ENCODE measurements around the gene BTK.
A peak's percentile ranks its signal among the peaks of the same experiment; 100 is the strongest.
"Not testable (repeated sequence)": the region's sequence is repeated elsewhere in the genome, so short reads cannot be mapped to it uniquely, and the experiment has no call there.

Gene BTK

DNA sequence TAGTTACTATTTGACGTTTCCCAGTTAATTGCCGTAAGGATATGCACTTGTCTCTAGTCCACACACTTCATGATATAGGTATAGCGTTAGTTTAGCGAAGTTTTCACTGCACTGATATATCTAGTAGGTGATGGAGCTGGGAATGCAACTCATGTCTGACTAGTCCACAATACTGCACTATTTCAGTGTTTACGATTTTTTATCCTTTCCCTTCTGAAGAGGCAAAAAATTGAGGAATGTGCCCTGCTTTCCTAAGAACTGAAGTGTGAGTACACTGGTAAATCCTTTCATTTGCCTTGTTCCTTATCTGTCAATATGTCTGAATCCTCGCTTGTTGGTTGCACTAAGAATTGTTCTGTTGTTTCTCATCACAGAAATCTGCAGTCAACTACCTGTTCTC is 5.8 kb upstream of the BTK start:
- DNase-seq, result no peak

DNA sequence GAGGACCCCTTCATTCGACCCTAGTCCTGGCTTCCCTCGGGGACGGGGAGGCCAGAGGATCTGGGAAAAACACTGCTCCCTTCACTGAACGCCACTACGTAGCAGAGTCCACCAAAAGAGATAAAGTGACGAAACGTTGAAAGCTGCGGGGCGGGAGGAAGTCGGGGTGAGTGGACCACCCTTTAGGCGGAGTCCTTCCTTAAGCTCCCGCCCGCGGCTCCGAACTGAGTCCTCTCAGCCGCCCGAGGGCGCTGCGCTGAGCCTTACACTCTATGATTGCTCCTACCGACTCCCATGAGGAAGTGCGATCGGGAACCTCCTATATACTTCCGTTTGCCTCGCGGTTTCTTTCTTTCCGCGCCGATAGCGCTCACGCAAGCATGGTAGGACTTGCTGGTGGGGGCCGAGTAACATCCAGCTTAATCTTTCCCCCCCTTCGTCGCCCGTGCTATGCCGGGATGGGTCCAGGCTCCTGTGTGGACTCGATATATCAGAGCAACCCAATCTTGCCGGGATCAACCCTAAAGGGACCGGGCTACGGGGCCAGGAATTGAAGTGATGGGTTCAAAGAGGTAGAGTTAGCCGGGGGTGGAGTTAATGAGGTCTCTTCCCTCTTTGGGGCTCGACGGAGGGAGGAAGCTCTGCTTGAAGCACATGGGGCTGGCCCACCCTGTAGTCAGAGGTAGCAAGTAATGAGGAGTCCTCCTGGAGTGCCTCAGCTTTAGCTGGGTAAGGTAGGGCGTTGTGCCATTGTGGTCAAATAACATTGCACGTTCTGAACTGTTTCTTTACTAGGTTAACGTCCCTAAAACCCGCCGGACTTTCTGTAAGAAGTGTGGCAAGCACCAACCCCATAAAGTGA is 4.9 kb upstream of the BTK start, which contains the start of gene RPL36A:
TSS of gene RPL36A (plus strand) at position 348 of the 862 bp plus-strand sequence. CDS start at position 381, 33 bp downstream.
- DNase-seq, result peak; percentile 92 to 96

DNA sequence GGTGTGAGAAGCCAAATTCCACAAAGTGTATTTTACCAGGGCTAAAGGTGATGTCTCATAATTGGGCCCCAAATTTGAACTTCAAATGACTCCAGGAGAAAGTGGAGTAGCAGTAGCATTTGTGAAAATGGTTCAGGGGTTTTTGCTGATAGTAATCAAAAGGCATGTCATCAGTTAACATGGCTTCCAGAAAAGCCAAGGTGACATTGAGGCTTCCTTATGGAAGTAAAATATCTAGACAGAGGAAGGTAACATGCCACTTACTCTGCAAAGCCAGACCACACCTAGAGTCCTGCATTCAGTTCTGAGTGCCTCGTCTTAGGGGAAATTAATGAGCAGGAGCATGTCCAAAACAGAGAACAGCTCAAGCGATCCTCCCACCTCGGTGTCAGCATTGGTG is 2.6 kb upstream of the BTK start:
- DNase-seq, result no peak

DNA sequence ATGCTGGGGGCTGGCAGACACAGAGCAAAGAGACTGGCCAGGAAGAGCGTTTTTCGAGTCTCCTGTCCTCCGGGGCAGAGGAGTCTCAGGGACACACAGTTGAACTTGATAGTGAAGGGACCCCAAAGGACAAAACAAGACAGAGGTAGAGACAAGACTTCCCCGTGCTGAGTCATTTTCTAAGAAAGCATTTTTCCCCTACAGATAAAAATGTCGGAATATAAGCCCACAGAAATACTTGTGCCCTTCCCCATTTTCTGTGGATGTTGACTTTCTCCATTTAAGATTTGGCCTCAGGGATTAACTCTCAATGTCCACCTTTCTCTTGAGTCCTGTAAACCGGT is 523 bp upstream of the BTK start:
- no peak for DNase-seq

DNA sequence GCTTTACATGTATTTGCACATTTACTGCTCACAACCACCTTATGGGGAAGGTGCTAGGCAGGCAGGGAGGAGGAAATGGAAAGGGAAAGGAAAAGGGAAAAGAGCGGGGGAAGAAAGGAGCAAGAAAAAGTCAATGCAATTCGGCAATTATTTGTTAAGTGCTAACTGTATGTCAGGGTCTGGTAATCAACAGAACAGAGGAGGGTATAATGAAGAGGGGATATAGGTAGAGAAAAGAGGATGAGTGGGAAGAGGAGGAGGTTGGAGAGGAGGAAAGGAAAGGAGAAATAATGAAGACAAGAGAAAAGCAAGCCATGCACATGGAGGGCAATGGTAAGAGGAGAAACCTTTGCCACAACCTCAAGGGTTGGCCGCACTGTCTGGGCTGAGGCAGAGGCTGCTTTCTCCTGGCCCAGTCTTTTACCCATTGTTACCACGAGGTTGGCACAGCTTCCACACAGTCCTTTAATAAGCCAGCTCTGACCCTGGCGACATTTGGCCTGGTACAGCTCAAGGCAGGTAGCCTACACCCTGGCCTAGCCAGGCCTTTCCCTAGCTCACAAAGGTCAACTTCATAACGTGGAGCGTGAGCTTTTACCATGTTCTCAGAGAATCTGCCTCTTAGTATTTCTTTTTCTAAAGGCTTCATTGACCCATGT is 836 bp downstream of the BTK start:
- no peak for DNase-seq

DNA sequence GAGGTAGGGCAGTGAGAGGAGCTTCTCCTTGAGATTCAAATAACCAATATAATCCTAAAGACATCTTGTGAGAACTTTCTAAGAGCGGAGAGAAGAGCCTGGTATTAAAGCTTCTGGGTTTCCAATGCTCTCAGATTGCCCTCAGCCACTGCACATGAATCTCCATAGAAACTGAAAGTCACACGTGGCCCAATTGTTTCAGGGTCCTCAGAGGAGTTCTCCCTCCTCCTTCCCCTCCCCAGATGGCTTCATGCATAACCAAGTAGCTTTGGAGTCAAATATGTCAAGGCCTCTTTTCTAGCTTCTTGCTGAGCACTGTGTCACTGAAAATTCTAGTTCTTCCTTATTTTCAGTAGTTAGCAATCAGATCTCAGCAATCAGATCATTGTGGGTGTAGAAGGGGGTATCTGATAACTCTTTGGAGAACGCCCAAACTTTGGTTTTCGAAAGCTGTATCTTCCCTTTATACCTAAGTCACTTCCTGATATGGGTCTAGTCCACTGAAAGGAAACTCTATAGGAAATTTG is 2.2 kb downstream of the BTK start:
- DNase-seq, result no peak

DNA sequence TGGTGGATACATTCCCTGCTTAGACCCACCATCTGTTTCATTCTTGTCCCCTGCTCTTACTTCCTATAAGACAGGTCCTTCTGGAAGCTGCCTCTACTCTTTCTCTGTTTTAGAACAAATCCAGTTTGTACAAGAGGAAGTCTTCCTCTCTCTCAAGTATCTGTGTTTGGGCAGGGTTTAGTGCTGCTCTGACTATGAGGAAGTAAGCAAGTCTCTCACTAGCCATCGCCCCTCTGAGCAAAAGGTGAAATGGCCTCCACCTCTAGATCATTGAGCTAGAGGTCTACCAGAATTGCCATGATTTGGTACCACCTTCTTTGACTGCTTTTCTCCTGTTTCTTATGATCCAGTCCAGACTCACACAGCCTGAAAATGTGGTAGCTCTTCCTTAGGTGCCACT is 8.4 kb downstream of the BTK start:
- no peak for DNase-seq

DNA sequence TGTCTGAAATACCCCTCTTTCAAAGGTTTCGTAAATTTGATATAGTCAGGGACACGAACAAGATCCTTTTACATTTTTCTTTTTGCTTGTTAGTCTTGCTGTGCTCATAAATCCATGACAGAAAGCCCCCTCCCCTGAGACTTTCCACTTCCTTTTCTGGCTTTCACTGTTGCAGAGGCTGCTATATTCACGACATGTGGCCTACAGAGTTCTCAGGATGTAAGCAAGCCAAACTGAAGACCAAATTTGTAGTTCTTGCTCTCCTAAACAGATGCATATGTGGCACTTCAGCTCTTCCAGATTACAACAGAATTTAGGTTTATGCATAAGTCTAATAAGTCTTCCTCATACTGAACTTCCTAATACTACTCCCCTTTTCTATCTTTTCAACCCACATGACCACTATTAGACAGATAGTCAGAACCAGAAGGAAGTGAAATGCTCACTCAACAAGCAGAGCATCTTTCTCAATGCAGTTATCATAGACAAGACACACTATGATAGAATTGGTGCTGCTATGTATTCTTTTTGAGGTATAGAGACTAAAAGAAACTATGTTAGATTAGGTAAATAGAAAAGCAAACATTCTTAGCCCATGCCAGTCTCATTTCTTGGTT is 15.0 kb downstream of the BTK start:
- DNase-seq, result no peak

DNA sequence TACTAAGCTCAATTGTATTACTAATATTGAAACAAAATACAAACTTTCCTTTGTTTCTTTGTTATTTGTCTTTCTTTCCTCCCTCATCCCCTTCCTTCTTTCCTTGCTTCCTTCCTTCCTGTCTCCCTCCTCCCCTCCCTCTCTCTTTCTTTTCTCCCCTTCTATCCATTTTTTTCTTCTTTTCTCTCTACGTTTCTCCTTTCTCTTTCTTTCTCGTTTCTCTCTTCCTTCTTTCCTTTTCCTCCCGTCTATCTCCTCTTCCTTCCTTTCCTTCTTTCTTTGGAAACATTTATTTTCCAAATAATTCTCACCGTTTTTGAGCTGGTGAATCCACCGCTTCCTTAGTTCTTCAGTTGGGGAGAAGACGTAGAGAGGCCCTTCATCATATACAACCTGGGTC is 16.3 kb downstream of the BTK start:
- no peak for DNase-seq

DNA sequence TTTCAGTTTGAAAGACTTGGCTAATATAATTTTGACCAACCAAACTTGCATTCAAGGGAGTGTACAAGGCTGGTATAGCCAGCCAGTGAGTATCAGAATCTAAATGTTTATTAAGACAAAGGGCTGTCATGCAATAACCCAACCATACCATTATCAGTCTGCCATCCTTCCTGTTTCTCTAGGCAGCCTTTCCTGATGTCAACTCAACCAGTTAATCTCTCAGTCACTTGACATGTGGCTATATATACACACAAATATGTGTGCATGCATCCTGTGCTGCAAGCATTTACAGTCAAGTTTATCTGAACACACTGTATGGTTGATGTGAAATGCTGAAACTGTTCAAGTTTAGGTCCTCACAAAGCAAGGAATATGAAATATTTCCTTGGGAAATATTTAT is 17.2 kb downstream of the BTK start:
- no peak for DNase-seq

DNA sequence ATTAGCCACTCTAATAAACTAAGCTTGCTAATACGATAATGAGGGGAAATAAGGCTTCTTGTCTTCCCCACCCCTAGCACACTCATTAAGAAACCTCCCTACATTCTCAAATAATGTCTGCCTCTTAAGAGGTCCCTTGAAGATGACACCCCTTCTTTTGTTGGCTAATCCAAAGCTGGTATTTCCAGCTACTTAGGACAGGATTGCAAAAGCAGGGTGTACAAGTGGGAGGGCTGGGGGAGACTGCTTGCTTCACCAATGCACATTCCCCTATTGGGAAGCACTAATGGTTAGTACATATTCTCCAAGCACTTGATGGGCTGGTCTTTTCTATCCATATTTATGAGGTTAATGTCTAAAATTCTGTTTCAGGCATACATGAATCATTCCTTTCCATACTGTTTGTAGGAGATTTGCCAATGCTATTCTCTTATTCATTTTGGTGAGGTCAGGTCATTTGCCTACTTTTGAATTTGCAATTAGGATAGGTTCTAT is 20.6 kb downstream of the BTK start:
- no peak for DNase-seq

DNA sequence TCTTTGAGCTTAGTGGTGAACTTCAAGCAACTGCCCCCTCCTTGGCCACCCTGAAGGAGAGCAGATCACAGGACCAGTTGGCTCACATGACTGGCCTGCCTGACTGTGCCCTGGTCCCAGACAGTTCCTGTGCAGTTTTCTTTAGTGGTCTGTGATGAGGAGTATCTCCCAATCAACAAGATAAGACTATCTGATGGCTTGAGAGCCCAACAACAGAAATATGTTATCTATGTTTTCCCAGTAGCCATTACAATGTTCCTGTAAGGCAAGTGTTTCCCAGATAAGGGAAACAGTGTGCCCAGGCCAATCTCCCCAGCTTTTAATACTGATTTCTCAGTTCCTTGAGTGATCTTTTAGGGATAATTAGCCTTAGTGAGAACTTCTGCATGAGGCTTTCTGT is 23.2 kb downstream of the BTK start:
- no peak for DNase-seq

DNA sequence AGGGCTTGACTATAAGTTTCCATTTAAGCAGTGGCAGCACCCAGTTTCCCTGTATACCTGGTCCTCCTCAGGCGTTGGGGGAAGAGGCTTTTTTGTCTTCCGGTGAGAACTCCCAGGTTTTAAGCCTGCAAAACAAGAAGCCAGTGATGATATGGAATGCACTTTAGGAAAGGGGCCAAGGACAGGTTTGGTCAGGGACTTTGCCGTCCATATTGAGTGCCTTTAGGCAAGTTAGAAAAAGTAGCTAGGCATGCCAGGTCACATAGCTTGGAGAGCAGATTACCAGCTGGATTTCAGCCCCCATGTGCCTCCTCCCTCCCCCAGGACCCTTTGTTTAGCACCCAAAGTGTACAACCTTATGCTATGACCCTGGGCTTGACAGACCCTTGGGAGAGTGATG is 23.9 kb downstream of the BTK start:
- DNase-seq, result no peak

DNA sequence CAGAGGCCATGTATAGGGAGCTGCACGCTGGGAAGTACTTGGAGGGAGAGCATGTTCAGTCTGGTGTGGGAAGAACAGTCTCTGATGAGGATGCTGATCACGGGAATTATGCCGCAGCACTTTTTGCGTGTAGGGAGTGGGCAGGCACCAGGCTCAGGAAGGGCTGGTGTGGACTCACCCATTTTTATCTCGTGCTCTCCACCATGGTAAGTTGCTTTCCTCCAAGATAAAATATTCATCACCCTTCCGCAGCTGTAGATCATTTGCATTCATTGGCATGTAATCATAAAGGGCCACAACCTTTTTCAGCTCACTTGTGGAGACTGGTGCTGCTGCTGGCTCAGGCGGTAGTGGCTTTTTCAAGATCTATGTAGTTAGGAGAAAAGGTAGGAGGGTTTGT is 25.6 kb downstream of the BTK start:
- no peak for DNase-seq

DNA sequence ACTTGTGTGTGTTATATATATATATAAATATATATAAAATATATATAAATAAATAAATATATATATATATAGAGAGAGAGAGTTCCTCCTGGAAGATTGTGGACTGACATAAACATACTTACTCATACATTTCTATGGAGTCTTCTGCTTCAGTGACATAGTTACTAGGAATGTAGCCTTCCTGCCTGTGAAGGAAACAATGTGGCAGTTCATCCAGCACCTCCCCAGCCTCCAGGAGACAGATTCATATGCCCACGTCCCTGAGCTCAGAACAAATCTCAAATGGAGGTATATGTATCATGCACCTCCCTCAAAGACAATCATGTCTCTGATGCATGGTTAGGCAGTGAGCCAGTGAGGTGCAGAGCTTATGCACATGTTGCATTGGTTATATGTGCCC is 26.0 kb downstream of the BTK start:
- DNase-seq, result no peak

DNA sequence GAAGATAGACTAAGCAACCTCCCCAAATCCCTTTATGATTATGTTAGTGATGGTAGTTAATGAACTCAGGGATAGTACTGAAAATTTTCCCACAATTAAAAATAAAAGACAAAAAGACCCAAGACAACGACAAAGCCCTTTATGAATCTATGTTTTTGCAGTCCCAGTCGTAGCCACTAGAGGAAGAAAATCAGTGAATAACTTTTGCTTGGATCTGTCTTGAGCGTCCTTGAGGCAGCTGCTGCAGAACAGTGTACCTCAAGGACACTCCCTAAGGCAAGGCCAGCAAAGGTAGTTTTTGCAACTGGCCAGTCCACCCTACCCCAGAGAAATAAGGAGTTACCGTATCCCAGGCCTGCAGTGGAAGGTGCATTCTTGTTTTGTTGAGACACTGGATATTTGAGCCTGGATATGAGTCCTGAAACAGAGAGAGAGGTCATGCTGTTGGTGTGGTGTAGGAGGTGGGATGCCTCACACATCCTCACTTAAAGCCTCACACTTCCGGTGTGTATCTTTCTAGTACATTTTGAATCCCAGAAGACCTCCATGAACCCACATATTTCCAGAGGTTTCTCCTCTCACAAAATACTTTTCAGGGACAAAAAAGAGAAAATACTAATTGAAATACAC is 28.7 kb downstream of the BTK start:
- no peak for DNase-seq

DNA sequence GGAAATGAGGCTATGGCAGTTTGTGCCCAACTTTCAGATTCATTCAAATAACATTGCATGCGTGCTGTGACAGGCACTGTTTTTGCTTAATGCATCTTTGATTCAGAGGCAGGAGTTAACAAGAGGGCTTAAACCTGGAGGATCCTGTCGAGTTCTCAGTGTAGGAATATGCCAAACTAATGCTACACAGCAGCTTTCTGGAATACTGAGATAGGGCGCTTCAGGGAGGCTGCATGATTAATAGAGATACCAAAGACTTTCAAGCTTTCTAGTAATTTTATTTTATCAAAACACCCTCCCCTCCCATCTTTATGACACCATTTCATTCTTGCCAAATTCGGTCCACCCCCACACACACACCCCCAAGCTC is 36.8 kb downstream of the BTK start:
- DNase-seq, result no peak

DNA sequence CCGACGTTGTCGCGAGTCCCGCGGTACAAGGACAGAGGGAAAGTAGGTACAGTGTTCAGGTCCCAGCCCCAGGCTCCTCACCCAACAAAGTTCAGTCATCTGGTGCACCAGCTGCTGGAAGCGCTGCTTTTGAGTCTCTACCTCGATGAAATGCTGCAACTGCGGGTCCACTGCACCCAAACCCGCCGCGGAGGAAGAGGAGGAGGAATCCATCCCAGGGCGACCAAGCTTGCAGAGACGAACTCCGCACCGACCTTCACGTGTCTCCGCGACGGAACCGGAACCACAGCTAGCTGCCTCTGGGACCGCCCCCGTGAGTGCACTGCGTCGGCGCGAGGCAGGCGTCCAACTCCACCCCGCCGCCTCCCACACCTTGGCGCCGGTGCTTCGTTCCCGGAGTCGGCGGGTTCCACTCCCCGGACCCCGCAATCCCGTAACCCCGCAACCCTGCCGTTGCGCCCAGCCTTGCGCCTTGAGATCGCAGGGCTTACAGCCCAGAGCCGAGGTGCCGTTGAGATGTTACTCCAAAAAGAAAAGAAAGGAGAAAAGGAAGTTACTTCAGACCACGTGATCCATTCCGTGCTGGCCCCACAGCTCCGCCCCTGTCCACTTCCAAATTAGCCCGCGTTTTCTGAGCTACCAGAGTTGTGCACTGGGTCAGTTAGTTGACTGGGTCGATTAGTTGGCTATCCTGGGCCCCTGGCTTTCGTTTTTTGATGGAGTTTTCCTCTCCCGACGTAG is 37.4 kb downstream of the BTK start, which contains the start of gene TIMM8A:
TSS of gene TIMM8A (minus strand) at position 291 of the 741 bp plus-strand sequence. CDS start at position 213, 78 bp downstream.
- peak; percentile 65 to 82 for DNase-seq

DNA sequence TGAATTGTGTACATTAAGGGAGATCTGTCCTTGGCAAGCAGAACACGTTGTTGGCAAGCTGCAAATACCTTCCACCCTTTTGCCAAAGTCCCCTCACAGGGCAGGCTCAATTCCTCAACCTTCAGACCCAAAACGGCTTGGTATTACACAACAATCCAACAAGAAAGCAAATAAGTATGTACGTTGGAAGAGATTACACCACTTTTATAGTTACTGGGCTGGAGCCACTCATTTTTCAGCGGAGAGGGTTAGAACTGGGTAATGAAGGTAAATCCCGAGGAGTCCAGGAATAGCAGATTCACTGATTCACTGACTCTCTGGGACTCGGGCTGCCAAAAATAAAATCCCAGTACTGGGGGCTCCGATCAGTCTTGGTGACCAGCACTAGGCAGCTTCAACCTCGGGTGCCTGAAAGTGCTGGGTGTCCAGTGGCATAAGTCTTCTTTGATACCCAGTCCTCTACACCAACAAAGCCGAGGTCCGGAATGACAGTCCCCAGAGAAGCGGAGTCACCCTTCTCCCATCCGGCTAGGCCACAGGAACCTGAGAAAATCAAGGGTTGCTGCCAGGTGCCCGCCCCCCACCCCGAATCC is 38.0 kb downstream of the BTK start:
- DNase-seq, result no peak

DNA sequence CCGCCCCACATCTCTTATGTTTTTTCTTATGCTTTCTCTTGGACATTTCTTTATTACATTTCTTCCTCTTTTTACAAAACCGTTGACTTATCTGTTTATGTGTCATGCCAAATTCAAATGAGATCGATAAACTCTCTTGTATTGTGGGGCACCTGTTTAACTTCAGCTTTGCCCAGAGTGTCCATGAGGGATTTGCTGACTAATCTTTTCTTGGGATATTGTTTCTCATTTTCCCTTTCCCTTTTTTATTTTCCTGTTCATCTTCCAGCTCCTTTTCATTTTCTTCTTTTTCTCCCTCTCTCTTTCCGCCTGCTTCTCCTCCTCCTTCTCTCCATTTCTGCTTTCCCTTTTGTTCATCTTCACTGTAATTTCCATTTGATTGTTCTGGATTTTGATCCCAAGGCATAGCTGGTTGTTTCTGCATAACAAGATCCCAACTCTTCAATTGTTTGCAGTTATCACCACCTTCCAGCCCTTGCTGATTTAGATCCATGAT is 48.2 kb downstream of the BTK start:
- DNase-seq, result no peak

DNA sequence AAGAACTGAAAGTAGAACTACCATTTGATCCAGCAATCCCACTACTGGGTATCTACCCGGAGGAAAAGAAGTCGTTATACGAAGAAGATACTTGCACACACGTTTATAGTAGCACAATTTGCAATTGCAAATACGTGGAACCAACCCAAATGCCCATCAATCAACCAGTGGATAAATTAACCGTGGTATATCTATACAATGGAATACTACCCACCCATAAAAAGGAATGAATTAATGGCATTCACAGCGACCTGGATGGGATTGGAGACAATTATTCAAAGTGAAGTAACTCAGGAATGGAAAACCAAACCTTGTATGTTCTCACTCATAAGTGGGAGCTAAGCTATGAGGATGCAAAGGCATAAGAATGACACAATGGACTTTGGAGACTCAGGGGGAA is 51.7 kb downstream of the BTK start:
- DNase-seq, result not testable (repeated sequence)

DNA sequence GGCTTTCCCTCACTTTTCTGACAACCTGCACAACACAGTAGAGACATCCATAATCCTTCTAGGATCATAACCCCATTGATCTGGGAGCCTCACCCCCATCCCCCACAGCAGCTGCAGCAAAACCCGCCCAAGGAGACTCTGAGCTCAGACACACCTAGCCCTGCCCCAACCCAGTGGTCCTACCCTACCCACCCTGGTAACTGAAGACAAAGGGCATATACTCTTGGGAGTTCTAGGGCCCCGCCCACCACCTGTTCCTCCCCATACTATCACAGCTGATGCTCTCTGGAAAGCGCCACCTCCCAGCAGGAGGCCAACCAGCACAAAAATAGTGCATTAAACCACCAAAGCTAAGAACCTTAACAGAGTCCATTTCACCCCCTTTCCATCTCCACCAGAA is 59.4 kb downstream of the BTK start:
- DNase-seq, result not testable (repeated sequence)
